ENCODE results near the gene HS6ST2. TPM values are rescaled to one million over a fixed set of nuclear protein-coding genes. Genes with fewer than 3 reads are reported as not detected.

The HS6ST2 gene
- total RNA-seq, 1 experiment from 2014 or later: not detected

- no peak overlapping the region for H3K4me3 ChIP-seq
- H3K9me3 ChIP-seq (replicated peaks): no peaks in the 10 kb centered on the region
- no peaks in the 10 kb centered on the region for H3K36me3 ChIP-seq
- no peak for DNase-seq (ENCODE audit: low read depth in 1 of 2, low spot score in 2 of 2)
- H3K27ac ChIP-seq: no peak overlapping the region
- H3K4me1 ChIP-seq (replicated peaks): no peaks in the 10 kb centered on the region
- H3K27me3 ChIP-seq (replicated peaks): no peaks in the 10 kb centered on the region
These were observed 183.1 kb downstream of the HS6ST2 start for GRCh38 chrX:132775263-132775823.

DNA sequence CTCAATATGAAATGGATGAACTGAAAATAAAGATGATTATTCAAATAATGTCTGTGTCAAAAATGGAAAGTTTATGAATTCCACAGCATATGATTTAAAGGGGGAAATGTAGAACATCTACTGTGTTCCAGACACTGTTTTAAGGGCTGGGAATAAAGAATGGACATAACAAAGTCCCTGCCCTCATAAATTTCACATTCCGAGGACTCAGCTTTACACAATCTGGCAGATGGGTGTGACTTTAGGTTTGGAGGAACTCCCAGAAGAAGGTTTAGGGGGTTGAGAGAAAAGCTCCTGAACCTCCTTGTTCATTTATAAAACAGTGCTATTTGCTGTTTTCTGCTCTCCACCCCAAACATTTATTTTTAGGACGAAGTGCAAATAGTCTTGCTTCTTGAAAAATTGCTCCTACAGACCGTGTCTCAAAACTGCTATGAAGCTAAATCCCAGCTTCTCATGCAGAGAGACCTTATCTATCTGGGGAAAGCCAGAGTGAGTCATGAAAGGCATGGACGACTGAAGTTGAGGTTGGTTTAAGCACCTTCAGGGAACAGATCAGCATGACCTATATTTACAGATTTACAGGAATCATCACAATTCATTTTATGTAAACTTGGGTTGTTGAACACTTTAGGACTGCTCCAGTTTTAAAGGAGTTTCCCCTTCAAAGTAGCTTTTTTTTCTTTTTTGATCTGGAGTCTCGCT is 184.3 kb downstream of the HS6ST2 start:
- DNase-seq (ENCODE audit: low read depth in 1 of 2, low spot score in 2 of 2): no peak

DNA sequence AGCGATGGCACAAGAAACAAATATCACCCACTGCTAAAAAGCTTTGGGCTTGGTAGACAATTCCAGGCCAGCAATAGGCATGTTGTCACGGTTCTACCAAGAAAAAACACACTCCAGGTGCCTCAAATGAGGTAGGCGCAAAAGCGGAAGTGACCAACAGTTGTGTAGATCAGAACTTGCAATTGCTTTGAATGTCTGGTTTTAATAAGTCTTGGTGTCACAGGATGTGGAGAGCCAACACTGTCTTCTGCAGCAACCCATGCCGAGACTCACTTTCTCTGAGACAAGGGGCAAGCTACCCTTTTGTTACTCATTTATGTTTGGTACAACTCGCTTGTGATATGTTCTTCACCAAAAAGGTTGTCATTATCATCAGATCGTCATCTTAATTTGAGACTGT is 188.8 kb downstream of the HS6ST2 start:
- Histone ChIP-seq H3K9me3 (replicated peaks) (no peaks in the 10 kb centered on the region), H3K27me3 (replicated peaks) (no peaks in the 10 kb centered on the region), H3K27ac (no peak overlapping the region), H3K4me1 (replicated peaks) (no peaks in the 10 kb centered on the region), H3K4me3 (no peak overlapping the region), H3K36me3 (no peaks in the 10 kb centered on the region)
- no peak for DNase-seq (ENCODE audit: low read depth in 1 of 2, low spot score in 2 of 2)

More for the DNA sequence above, 184.3 kb downstream of the HS6ST2 start:
- no peaks in the 10 kb centered on the region for H3K36me3 ChIP-seq
- no peaks in the 10 kb centered on the region for H3K4me1 ChIP-seq (replicated peaks)
- H3K4me3 ChIP-seq: no peak overlapping the region
- no peak overlapping the region for H3K27ac ChIP-seq
- no peaks in the 10 kb centered on the region for H3K27me3 ChIP-seq (replicated peaks)
- H3K9me3 ChIP-seq (replicated peaks): no peaks in the 10 kb centered on the region

DNA sequence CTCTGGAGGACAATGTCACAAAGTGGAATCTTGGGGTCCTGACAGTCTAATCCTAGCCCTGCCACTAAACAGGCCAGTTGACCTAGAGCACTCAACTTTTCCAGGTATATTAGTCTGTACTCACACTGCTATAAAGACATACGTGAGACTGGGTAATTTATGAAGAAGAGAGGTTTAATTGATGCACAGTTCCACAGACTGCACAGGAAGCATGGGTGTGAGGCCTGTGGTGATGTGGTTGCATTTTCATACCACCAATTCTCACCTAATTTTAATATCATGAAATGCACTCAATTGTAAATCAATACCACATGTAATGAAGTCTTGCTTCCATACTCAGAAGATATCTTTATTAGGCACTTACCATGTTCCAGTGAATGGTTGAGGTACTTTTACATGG is 192.0 kb downstream of the HS6ST2 start:
- DNase-seq (ENCODE audit: low read depth in 1 of 2, low spot score in 2 of 2): no peak
- Histone ChIP-seq H3K27me3 (replicated peaks) (no peaks in the 10 kb centered on the region), H3K27ac (no peak overlapping the region), H3K36me3 (no peaks in the 10 kb centered on the region), H3K4me1 (replicated peaks) (no peaks in the 10 kb centered on the region), H3K9me3 (replicated peaks) (no peaks in the 10 kb centered on the region), H3K4me3 (no peak overlapping the region)

GRCh38 chrX:132763528-132763927 is 194.9 kb downstream of the HS6ST2 start:
- Histone ChIP-seq H3K4me3 (no peak overlapping the region), H3K27me3 (replicated peaks) (no peaks in the 10 kb centered on the region), H3K4me1 (replicated peaks) (no peaks in the 10 kb centered on the region), H3K9me3 (replicated peaks) (no peaks in the 10 kb centered on the region), H3K36me3 (no peaks in the 10 kb centered on the region), H3K27ac (no peak overlapping the region)
- no peak for DNase-seq (ENCODE audit: low read depth in 1 of 2, low spot score in 2 of 2)

- Histone ChIP-seq H3K36me3 (no peaks in the 10 kb centered on the region), H3K4me3 (no peak overlapping the region), H3K27me3 (replicated peaks) (no peaks in the 10 kb centered on the region), H3K9me3 (replicated peaks) (no peaks in the 10 kb centered on the region), H3K4me1 (replicated peaks) (no peaks in the 10 kb centered on the region), H3K27ac (no peak overlapping the region)
- DNase-seq (ENCODE audit: low read depth in 1 of 2, low spot score in 2 of 2): no peak
These were observed 199.7 kb downstream of the HS6ST2 start for GRCh38 chrX:132758759-132759158.

DNA sequence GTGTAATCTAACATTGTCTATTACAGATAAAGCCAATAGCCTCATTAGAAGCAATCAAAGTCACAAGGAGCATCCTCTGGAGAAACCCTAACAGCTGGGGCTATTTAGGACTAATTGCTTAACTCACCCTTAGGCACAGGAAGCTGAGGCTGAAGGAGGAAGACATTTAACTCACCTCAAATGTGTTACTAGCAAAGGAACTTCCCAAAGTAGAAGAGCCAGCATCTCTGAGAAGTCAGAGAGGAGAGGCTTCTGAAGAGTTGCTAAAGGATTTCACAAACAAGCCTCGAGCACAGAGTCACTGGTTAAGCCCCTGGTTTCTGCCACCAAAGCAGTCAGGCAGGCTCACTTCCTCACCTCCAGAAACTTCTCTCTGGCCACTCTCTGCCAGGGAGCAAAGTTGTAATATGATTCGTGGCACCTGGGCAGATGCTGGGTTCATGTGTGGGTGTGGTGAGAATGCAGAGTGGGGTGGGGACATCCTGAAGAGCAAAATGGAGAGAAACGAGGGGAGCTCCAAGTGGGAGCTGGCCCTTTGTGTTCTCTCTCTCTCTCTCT is 201.3 kb downstream of the HS6ST2 start:
- Histone ChIP-seq H3K9me3 (replicated peaks) (no peaks in the 10 kb centered on the region), H3K27me3 (replicated peaks) (no peaks in the 10 kb centered on the region), H3K36me3 (no peaks in the 10 kb centered on the region), H3K27ac (no peak overlapping the region), H3K4me3 (no peak overlapping the region), H3K4me1 (replicated peaks) (no peaks in the 10 kb centered on the region)
- DNase-seq (ENCODE audit: low read depth in 1 of 2, low spot score in 2 of 2): no peak

DNA sequence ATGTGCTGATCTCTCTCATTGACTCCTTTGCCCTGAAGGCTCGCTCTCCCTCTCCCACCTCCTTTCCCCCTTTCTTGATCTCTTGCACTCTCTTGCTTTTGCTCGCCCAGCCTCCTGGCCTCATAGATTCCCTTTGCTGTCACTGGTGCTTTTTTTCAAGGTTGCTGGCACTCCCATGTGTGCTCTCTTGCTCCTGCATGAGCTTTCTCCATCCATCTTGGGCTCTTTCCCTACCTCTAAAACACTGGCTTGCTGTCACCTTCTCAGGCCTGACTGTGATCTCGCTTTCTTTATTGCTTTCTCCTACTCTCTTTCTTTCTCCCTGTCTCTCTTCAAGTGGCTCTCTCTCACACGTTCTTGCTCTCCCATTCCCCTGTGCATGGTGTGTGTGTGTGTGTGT is 202.0 kb downstream of the HS6ST2 start:
- H3K27ac ChIP-seq: no peak overlapping the region
- no peaks in the 10 kb centered on the region for H3K9me3 ChIP-seq (replicated peaks)
- H3K36me3 ChIP-seq: no peaks in the 10 kb centered on the region
- no peak overlapping the region for H3K4me3 ChIP-seq
- no peaks in the 10 kb centered on the region for H3K27me3 ChIP-seq (replicated peaks)
- H3K4me1 ChIP-seq (replicated peaks): no peaks in the 10 kb centered on the region
- no peak for DNase-seq (ENCODE audit: low read depth in 1 of 2, low spot score in 2 of 2)

DNA sequence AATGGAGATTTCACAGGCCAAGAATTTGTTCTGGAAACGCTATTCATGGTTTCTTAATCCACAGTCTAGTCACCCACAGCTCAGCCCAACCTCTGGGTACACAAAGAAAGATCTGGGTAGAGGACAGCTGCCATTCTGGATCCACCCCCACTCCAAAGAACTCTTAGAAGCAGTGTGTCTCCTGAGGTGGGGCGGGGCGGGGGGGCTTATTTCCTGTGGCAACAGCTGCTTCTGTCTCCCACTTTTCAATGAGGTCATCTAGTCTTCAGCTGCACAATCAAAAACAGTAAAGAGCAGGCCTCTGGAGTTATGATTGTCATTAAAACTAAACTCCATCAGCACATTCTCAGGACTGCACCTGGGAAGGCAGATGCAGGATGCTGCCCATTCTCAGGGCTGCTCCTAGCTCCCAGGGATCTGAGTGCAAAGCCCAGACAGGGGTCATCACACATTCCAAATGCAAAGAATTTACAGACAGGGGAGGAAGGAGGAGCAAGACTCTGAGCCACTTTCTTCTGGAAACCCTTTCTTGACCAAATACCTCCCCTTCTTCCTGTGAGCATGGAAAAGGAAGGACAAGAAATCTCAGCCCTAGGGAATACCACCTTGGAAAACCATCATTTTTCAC is 207.3 kb downstream of the HS6ST2 start:
- Histone ChIP-seq H3K27me3 (replicated peaks) (no peaks in the 10 kb centered on the region), H3K4me3 (no peak overlapping the region), H3K36me3 (no peaks in the 10 kb centered on the region), H3K9me3 (replicated peaks) (no peaks in the 10 kb centered on the region), H3K4me1 (replicated peaks) (no peaks in the 10 kb centered on the region), H3K27ac (no peak overlapping the region)
- DNase-seq (ENCODE audit: low read depth in 1 of 2, low spot score in 2 of 2): no peak

DNA sequence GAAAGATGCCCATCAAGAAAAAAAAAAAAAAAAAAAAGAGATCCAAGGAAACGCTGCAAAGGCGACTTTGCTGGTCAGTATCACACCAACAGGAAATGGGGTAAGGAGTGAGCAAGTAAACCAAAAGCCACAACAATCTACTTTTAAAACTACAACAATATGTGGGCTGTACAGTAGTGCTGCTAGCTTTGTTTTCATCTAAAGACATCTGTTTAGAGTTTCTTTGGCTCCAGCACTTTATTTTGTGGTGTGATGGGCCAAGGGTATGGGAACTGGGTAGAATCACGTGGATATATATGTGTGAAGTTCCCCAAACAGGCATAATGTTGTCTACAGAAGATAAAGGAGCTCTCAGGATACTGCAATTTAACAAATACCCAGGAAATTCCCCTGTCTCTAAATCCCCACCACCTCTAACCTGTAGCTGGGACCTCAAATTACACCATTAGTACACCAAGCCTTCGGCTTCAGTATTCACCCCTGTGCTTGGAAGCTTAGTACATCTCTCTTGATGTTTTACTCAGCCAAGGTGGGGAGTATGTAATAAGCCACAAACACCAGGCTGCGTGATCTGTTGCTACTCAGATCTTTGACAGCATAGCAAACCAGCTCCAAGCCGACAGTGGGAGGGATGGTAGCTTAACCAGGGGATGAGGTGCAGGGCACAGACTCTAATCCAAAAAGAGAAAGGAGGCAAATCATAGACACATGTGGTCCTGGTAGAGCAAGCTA is 207.9 kb downstream of the HS6ST2 start:
- no peaks in the 10 kb centered on the region for H3K9me3 ChIP-seq (replicated peaks)
- H3K27me3 ChIP-seq (replicated peaks): no peaks in the 10 kb centered on the region
- DNase-seq (ENCODE audit: low read depth in 1 of 2, low spot score in 2 of 2): no peak
- no peak overlapping the region for H3K27ac ChIP-seq
- H3K4me1 ChIP-seq (replicated peaks): no peaks in the 10 kb centered on the region
- H3K4me3 ChIP-seq: no peak overlapping the region
- no peaks in the 10 kb centered on the region for H3K36me3 ChIP-seq

DNA sequence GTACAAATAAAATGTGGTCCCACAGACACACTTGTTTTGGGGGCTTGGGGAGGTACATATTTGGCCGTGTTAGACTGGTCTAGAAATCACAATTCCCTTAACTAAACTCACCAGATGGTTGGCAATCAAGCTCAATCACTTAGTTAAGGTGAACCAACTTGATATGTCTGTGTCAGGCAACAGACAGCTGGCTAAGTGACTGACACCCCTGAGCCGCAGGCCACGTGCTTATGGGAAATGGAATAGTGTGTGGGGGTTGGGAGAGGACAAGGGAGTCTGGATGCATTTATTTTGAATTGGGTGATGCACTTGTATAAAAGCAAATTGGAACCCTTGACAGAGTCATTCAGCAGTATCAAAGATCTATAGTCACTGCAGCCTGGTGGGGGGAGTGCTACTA is 209.0 kb downstream of the HS6ST2 start:
- Histone ChIP-seq H3K36me3 (no peaks in the 10 kb centered on the region), H3K4me3 (no peak overlapping the region), H3K27me3 (replicated peaks) (no peaks in the 10 kb centered on the region), H3K4me1 (replicated peaks) (no peaks in the 10 kb centered on the region), H3K27ac (no peak overlapping the region), H3K9me3 (replicated peaks) (no peaks in the 10 kb centered on the region)
- no peak for DNase-seq (ENCODE audit: low read depth in 1 of 2, low spot score in 2 of 2)

GRCh38 chrX:132748909-132749308 is 209.5 kb downstream of the HS6ST2 start:
- H3K36me3 ChIP-seq: no peaks in the 10 kb centered on the region
- no peak overlapping the region for H3K4me3 ChIP-seq
- no peaks in the 10 kb centered on the region for H3K4me1 ChIP-seq (replicated peaks)
- H3K27me3 ChIP-seq (replicated peaks): no peaks in the 10 kb centered on the region
- DNase-seq (ENCODE audit: low read depth in 1 of 2, low spot score in 2 of 2): no peak
- H3K9me3 ChIP-seq (replicated peaks): no peaks in the 10 kb centered on the region
- no peak overlapping the region for H3K27ac ChIP-seq

DNA sequence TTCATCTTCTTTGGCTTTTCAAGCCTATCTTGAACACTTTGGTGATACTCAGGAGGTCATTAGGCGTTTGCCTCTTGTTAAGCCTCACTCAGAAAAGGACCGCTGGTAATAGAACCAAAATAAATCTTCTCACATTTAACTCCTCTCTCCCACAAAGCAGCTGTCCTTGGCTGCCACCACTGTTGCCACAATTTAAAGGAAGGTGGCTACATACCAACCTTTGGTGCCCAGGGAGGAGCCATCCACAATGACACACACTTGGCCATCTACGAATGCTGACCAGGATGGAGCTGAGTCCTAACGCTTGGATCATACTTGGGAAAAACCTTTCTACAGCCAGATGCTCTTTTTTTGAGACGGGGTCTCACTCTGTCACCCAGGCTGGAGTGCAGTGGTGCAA is 210.2 kb downstream of the HS6ST2 start:
- no peaks in the 10 kb centered on the region for H3K27me3 ChIP-seq (replicated peaks)
- no peaks in the 10 kb centered on the region for H3K36me3 ChIP-seq
- H3K9me3 ChIP-seq (replicated peaks): no peaks in the 10 kb centered on the region
- no peak overlapping the region for H3K4me3 ChIP-seq
- no peak for DNase-seq (ENCODE audit: low read depth in 1 of 2, low spot score in 2 of 2)
- no peaks in the 10 kb centered on the region for H3K4me1 ChIP-seq (replicated peaks)
- no peak overlapping the region for H3K27ac ChIP-seq

- Histone ChIP-seq H3K9me3 (replicated peaks) (no peaks in the 10 kb centered on the region), H3K4me1 (replicated peaks) (no peaks in the 10 kb centered on the region), H3K4me3 (no peak overlapping the region), H3K27me3 (replicated peaks) (no peaks in the 10 kb centered on the region), H3K36me3 (no peaks in the 10 kb centered on the region), H3K27ac (no peak overlapping the region)
- DNase-seq (ENCODE audit: low read depth in 1 of 2, low spot score in 2 of 2): no peak
These were observed 212.8 kb downstream of the HS6ST2 start for GRCh38 chrX:132745593-132745992.
